Testis (tissue), 3 donors: ENCODE measurements around the gene P2RX1. TPM values are rescaled to one million over a fixed set of nuclear protein-coding genes. Genes with fewer than 3 reads are reported as not detected.

ENCODE experiments used
- DNase-seq: peaks from one replicate; pipeline ENCODE4 v3.0.0-alpha.2; 2019
- H3K27ac ChIP-seq, 2 donors: fragments of 200-600 bp; sonication (generic); one replicate each; pipeline ENCODE4 v1.5.1; 2019
- H3K27me3 ChIP-seq: fragments of 200-600 bp; sonication (generic); one replicate; pipeline ENCODE4 v1.5.1; 2019
- H3K36me3 ChIP-seq: fragments of 200-600 bp; sonication (generic); one replicate; pipeline ENCODE4 v1.5.1; 2017; ENCODE audit warnings: low read depth; ENCODE audit errors: missing control alignments
- H3K4me1 ChIP-seq: fragments of 200-600 bp; sonication (generic); one replicate; pipeline ENCODE4 v1.5.1; 2019
- H3K4me3 ChIP-seq, 2 donors: fragments of 200-600 bp; sonication (generic); one replicate each; pipeline ENCODE4 v1.5.1; 2017 to 2019
- H3K9me3 ChIP-seq: fragments of 200-600 bp; sonication (generic); one replicate; pipeline ENCODE4 v1.5.1; 2017
- CTCF ChIP-seq, 3 experiments: fragments of 450-650 bp in 2 of 3; fragments of 200-600 bp in 1 of 3; sonication (generic) in 1 of 3; IDR thresholded peaks; one replicate each; pipeline ENCODE4 v1.5.1; 2016 to 2019; ENCODE audit warnings: antibody characterized with exemption in 3 of 3, mild to moderate bottlenecking in 2 of 3, moderate library complexity in 1 of 3
- POLR2A ChIP-seq: fragments of 450-650 bp; IDR thresholded peaks from one replicate; pipeline ENCODE4 v1.6.1; 2017; ENCODE audit warnings: antibody characterized with exemption, mild to moderate bottlenecking, moderate library complexity
- WGBS, 2 donors: methylation state at CpG; one replicate each; pipeline ENCODE4 v1.1.5; 2018; 5-methylcytosine and 5-hydroxymethylcytosine counted together
- intact Hi-C: fragments of 100-400 bp; cut with DNase I; formaldehyde crosslinking; loops from one replicate; pipeline ENCODE4 v1.15.1; 2023; ENCODE audit warnings: low total_unique reads
- polyA plus RNA-seq: library from polyadenylated mRNA; stranded (reverse); fragments of 350-450 nt; fragmentation: Illumina TruSeq; extraction: RNeasy Lipid Tissue Mini Kit (QIAGEN cat#74804); gene quantifications from one replicate; pipeline ENCODE4 v1.2.3, GENCODE V29; 2014; ENCODE audit warnings: low read depth, low replicate concordance; ENCODE audit not compliant: insufficient read depth
- total RNA-seq, 2 donors: library from RNA; depleted of rRNA; stranded (reverse); fragments of >200 nt; gene quantifications; one replicate each; pipeline ENCODE4 v1.2.3, GENCODE V29; 2016

P2RX1 gene
- total and polyA plus RNA-seq, 3 donors from 2014 or later, result 2.5 to 15.2 (median 5.0) TPM

GRCh38 chr17:3887394-3887793, 28.9 kb downstream of the P2RX1 start:
- no peaks in the 10 kb centered on the region for H3K9me3 ChIP-seq
- H3K36me3 ChIP-seq, result no peaks in the 10 kb centered on the region
- no peak overlapping the region for H3K4me3 ChIP-seq
- H3K27ac ChIP-seq, result peak overlapping the region in 1 of 2 donors; percentile 86
- intact Hi-C loops, result no loop called here
- 90 to 93% methylated on average over 2 of the region's 2 CpGs for WGBS, 2 donors
- no peaks in the 10 kb centered on the region for H3K27me3 ChIP-seq
- TF ChIP-seq CTCF (IDR thresholded peaks at IDR 0.05) (no peak), POLR2A (no peak)
- DNase-seq, result no peak
- peaks cover 32% of the 10 kb centered on the region for H3K4me1 ChIP-seq

GRCh38 chr17:3886776-3887175, 29.5 kb downstream of the P2RX1 start:
- Histone ChIP-seq H3K36me3 (no peaks in the 10 kb centered on the region), H3K4me3 (no peak overlapping the region), H3K27ac (no peak overlapping the region), H3K4me1 (peaks cover 29% of the 10 kb centered on the region), H3K9me3 (no peaks in the 10 kb centered on the region), H3K27me3 (no peaks in the 10 kb centered on the region)
- intact Hi-C loops, result no loop called here
- TF ChIP-seq CTCF (IDR thresholded peaks at IDR 0.05), result no peak
- no peak for TF ChIP-seq POLR2A
- no peak for DNase-seq
- 83 to 94% methylated on average over 10 of the region's 10 CpGs for WGBS, 2 donors

GRCh38 chr17:3885970-3886369, 30.3 kb downstream of the P2RX1 start:
- Histone ChIP-seq H3K9me3 (no peaks in the 10 kb centered on the region), H3K27me3 (no peaks in the 10 kb centered on the region), H3K27ac (no peak overlapping the region), H3K4me3 (no peak overlapping the region), H3K36me3 (no peaks in the 10 kb centered on the region), H3K4me1 (peaks cover 23% of the 10 kb centered on the region)
- intact Hi-C loops, result no loop called here
- TF ChIP-seq POLR2A (no peak), CTCF (IDR thresholded peaks at IDR 0.05) (no peak)
- no peak for DNase-seq
- WGBS, 2 donors, result 94 to 100% methylated on average over 1 to 4 of the region's 4 CpGs

GRCh38 chr17:3885271-3885670, 31.0 kb downstream of the P2RX1 start:
- H3K36me3 ChIP-seq, result no peaks in the 10 kb centered on the region
- WGBS, 2 donors, result 74 to 78% methylated on average over 7 to 13 of the region's 14 CpGs
- no peaks in the 10 kb centered on the region for H3K27me3 ChIP-seq
- H3K27ac ChIP-seq, result no peak overlapping the region
- H3K9me3 ChIP-seq, result no peaks in the 10 kb centered on the region
- TF ChIP-seq CTCF (IDR thresholded peaks at IDR 0.05) (no peak), POLR2A (no peak)
- intact Hi-C loops, result no loop called here
- peaks cover 16% of the 10 kb centered on the region for H3K4me1 ChIP-seq
- H3K4me3 ChIP-seq, result no peak overlapping the region
- DNase-seq, result no peak

GRCh38 chr17:3884188-3884587, 32.1 kb downstream of the P2RX1 start:
- H3K27ac ChIP-seq, result no peak overlapping the region
- no peaks in the 10 kb centered on the region for H3K27me3 ChIP-seq
- DNase-seq, result no peak
- intact Hi-C loops, result no loop called here
- 83 to 87% methylated on average over 9 to 12 of the region's 12 CpGs for WGBS, 2 donors
- no peaks in the 10 kb centered on the region for H3K9me3 ChIP-seq
- TF ChIP-seq POLR2A (no peak), CTCF (IDR thresholded peaks at IDR 0.05) (no peak)
- H3K4me3 ChIP-seq, result no peak overlapping the region
- no peaks in the 10 kb centered on the region for H3K36me3 ChIP-seq
- H3K4me1 ChIP-seq, result peaks cover 14% of the 10 kb centered on the region
